GM10847 (cell line): ENCODE results near the gene RHBDL1.

Source experiments
- POLR2A ChIP-seq: IDR thresholded peaks from 2 replicates; pipeline ENCODE4 v1.6.1; 2011; ENCODE audit not compliant: insufficient read length; ENCODE audit errors: extremely low read depth

Gene RHBDL1

GRCh38 chr16:695355-696089, 20.1 kb downstream of the RHBDL1 start:
- peak; percentile 39 for TF ChIP-seq POLR2A

- no peak for TF ChIP-seq POLR2A
These were observed 23.6 kb downstream of the RHBDL1 start for GRCh38 chr16:698911-699671.

- TF ChIP-seq POLR2A = no peak
These were observed 25.5 kb downstream of the RHBDL1 start for GRCh38 chr16:700684-701584.

- no peak for TF ChIP-seq POLR2A
These were observed 26.9 kb downstream of the RHBDL1 start for GRCh38 chr16:702341-702740.

GRCh38 chr16:703406-703805, 27.9 kb downstream of the RHBDL1 start:
- no peak for TF ChIP-seq POLR2A

- TF ChIP-seq POLR2A = no peak
These were observed 28.6 kb downstream of the RHBDL1 start for GRCh38 chr16:704047-704446.

- TF ChIP-seq POLR2A = no peak
These were observed 29.3 kb downstream of the RHBDL1 start for GRCh38 chr16:704552-705380.

GRCh38 chr16:705431-706188, 30.1 kb downstream of the RHBDL1 start, which contains the start of gene FBXL16:
TSS of gene FBXL16 (minus strand) at chr16:705801. CDS start at chr16:697405, 8,396 bp downstream.
- TF ChIP-seq POLR2A = no peak

GRCh38 chr16:706189-707061, 31.0 kb downstream of the RHBDL1 start:
- no peak for TF ChIP-seq POLR2A

- no peak for TF ChIP-seq POLR2A
These were observed 31.6 kb downstream of the RHBDL1 start for GRCh38 chr16:707062-707538.

- TF ChIP-seq POLR2A = no peak
These were observed 32.5 kb downstream of the RHBDL1 start for GRCh38 chr16:708019-708418.

- no peak for TF ChIP-seq POLR2A
These were observed 33.5 kb downstream of the RHBDL1 start for GRCh38 chr16:708959-709358.
